ENCODE measurements around the gene EEF2K.

GRCh38 chr16:22190776-22191531, 15.1 kb upstream of the EEF2K start:
- TF ChIP-seq ZNF639 (CRISPR knock-in tag; conservative IDR thresholded peaks at IDR 0.05) (no peak; the same call in 1 of the 2 replicates), ZNF782 (CRISPR knock-in tag; IDR thresholded peaks at IDR 0.05; ENCODE audit: borderline replicate concordance) (peak; percentile 52; the same call in 1 of the 2 replicates), NFE2 (CRISPR knock-in tag; IDR thresholded peaks at IDR 0.05) (no peak), ZBTB2 (CRISPR knock-in tag; IDR thresholded peaks at IDR 0.05; ENCODE audit: low read depth) (0 out of 2 replicates have a peak, but pooled peaks have one; percentile 30), CTCF (CRISPR knock-in tag; IDR thresholded peaks at IDR 0.05) (no peak), EZH2 (conservative IDR thresholded peaks at IDR 0.05; ENCODE audit: low read depth, low read length) (no peak), ZNF792 (CRISPR knock-in tag; IDR thresholded peaks at IDR 0.05) (peak; percentile 33; the same call in 1 of the 2 replicates), ZNF75D (CRISPR knock-in tag; IDR thresholded peaks at IDR 0.05; ENCODE audit: borderline replicate concordance) (no peak), FOSL2 (CRISPR knock-in tag; IDR thresholded peaks at IDR 0.05) (peak; percentile 50), MAFK (conservative IDR thresholded peaks at IDR 0.05 in 1 of 2, IDR thresholded peaks at IDR 0.05 in 1 of 2; ENCODE audit: low read length in 2 of 2) (no peak), ZNF883 (CRISPR knock-in tag; IDR thresholded peaks at IDR 0.05; ENCODE audit: not compliant biosample characterization) (peak; percentile 85), ZNF510 (CRISPR knock-in tag; IDR thresholded peaks at IDR 0.05; ENCODE audit: low read depth) (no peak)

Data from HepG2 (cell line).